ENCODE measurements around the gene CDH10.

Gene CDH10

GRCh38 chr5:24538346-24538745 lies 106.4 kb downstream of the CDH10 start:
- no peak for TF ChIP-seq CTCF (conservative IDR thresholded peaks at IDR 0.05; ENCODE audit: low read length)
- no peak overlapping the region for H3K4me3 ChIP-seq (ENCODE audit: low read length)
- no peak for DNase-seq (ENCODE audit: low read depth)

DNA sequence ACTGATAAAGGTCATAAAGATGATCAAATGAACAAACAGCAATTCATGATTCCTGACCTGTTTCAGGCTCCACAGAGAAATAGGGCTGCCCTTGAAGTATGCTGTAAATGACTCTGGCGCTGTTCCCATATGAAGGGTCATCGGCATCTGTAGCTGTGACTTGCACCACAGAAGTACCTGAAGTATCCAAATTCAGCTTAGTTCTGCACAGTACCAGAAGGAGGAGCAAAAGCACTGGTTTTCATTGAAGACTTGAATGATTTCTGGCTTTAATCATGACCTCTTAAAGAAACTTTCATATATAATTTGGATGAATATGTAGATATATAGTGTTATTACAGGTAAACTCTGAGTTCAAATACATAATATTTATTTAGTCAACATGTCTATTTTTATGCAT lies 109.1 kb downstream of the CDH10 start:
- no peak for TF ChIP-seq CTCF (conservative IDR thresholded peaks at IDR 0.05; ENCODE audit: low read length)
- DNase-seq (ENCODE audit: low read depth): no peak
- no peak overlapping the region for H3K4me3 ChIP-seq (ENCODE audit: low read length)

DNA sequence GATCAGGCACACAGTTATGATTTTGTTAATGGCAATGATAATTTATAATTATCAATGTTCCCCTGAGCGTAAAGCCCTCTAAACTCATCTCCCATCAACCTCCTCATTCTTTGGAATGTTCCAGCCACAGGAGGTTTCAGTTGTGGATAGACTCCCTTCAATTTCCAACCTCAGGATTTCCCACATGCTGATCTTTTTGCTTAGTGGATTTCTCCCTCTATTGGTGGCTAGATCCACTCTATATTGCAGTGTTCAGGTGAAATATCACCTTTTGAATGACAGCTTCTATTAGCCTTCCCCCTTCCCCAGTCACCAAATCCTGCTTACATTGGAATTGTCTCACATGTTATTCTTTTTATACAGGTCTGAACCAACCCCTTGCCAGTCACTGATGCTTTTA lies 113.9 kb downstream of the CDH10 start:
- no peak overlapping the region for H3K4me3 ChIP-seq (ENCODE audit: low read length)
- no peak for DNase-seq (ENCODE audit: low read depth)
- no peak for TF ChIP-seq CTCF (conservative IDR thresholded peaks at IDR 0.05; ENCODE audit: low read length)

- no peak overlapping the region for H3K4me3 ChIP-seq (ENCODE audit: low read length)
- no peak for TF ChIP-seq CTCF (conservative IDR thresholded peaks at IDR 0.05; ENCODE audit: low read length)
- no peak for DNase-seq (ENCODE audit: low read depth)
Observed at GRCh38 chr5:24525414-24525813, 119.4 kb downstream of the CDH10 start.

DNA sequence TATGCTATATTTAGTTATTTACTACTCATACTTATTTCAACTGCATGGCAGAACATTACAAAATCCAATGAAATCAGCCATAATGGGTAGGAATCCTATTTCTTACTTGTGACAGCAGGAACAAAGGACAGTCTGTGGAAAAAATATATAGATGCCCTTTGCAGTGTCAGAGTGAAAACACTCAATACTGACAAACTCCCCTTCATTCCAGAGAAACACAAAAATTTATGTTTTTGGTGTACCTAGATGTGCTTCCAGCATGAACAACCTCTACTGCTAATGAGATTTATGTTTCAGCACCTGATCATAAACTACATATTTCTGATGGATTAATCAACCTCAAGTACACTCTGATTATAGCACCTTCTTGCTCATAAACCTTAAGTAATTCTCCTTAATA lies 132.4 kb downstream of the CDH10 start:
- no peak overlapping the region for H3K4me3 ChIP-seq (ENCODE audit: low read length)
- DNase-seq (ENCODE audit: low read depth): no peak
- TF ChIP-seq CTCF (conservative IDR thresholded peaks at IDR 0.05; ENCODE audit: low read length): no peak

- no peak for TF ChIP-seq CTCF (conservative IDR thresholded peaks at IDR 0.05; ENCODE audit: low read length)
- no peak for DNase-seq (ENCODE audit: low read depth)
- no peak overlapping the region for H3K4me3 ChIP-seq (ENCODE audit: low read length)
Observed at GRCh38 chr5:24510523-24510988, 134.2 kb downstream of the CDH10 start.

GRCh38 chr5:24509943-24510342 lies 134.8 kb downstream of the CDH10 start:
- TF ChIP-seq CTCF (conservative IDR thresholded peaks at IDR 0.05; ENCODE audit: low read length): no peak
- no peak for DNase-seq (ENCODE audit: low read depth)
- no peak overlapping the region for H3K4me3 ChIP-seq (ENCODE audit: low read length)
